K562 (cell line): ENCODE data around the gene VWA7. TPM values are rescaled to one million over a fixed set of nuclear protein-coding genes. Genes with fewer than 3 reads are reported as not detected.

Source experiments
- CEBPG ChIP-seq, 3 experiments: fragments of 200-800 bp in 1 of 3; sonication (Bioruptor generic) in 1 of 3; sonication (generic) in 1 of 3; formaldehyde crosslinking in 1 of 3; IDR thresholded peaks in 2 of 3; conservative IDR thresholded peaks in 1 of 3; 2 replicates each; pipeline versions ENCODE4 v1.6.1 to v1.8.0; 2016 to 2022; ENCODE audit warnings: missing compliant biosample characterization in 2 of 3, missing genetic modification characterization in 2 of 3, mild to moderate bottlenecking in 1 of 3, missing genetic modification reagents in 1 of 3
- DACH1 ChIP-seq: fragments of 450-650 bp; IDR thresholded peaks from 2 replicates; pipeline ENCODE4 v1.6.1; 2018; ENCODE audit not compliant: partially characterized antibody
- ESRRB ChIP-seq: fragments of 250-450 bp; sonication (Bioruptor Pico); IDR thresholded peaks from 2 replicates; pipeline ENCODE4 v1.5.0; 2020; ENCODE audit warnings: mild to moderate bottlenecking, moderate library complexity, borderline replicate concordance
- FUS ChIP-seq: fragments of 200-400 bp; formaldehyde crosslinking; optimal IDR thresholded peaks from 2 replicates; pipeline ENCODE3; 2017; ENCODE audit warnings: low read depth, low read length
- KLF16 ChIP-seq: IDR thresholded peaks from 2 replicates; pipeline ENCODE4 v1.6.1; 2016; ENCODE audit warnings: antibody characterized with exemption
- PRPF4 ChIP-seq: fragments of 200-400 bp; formaldehyde crosslinking; IDR thresholded peaks from one replicate; pipeline ENCODE4 v1.6.1; 2017; ENCODE audit warnings: low read length, low read depth, mild to moderate bottlenecking; ENCODE audit not compliant: insufficient read depth, poor library complexity, severe bottlenecking
- SRF ChIP-seq, 2 experiments: fragments of 250-450, 450-650 bp in 1 of 2; sonication (Bioruptor Pico) in 1 of 2; sonication (generic) in 1 of 2; formaldehyde crosslinking; IDR thresholded peaks; 2 replicates each; pipeline versions ENCODE4 v1.5.0 to v1.5.1; 2020 to 2022; ENCODE audit warnings: mild to moderate bottlenecking in 1 of 2, missing genetic modification reagents in 1 of 2
- TFAM ChIP-seq: fragments of 250-450 bp; sonication (Bioruptor Pico); conservative IDR thresholded peaks from 2 replicates; pipeline ENCODE4 v1.5.0; 2021; ENCODE audit warnings: mild to moderate bottlenecking, moderate library complexity
- polyA plus RNA-seq, 8 experiments: library from polyadenylated mRNA; depleted of rRNA in 4 of 8; stranded (reverse) in 5 of 8; unstranded in 3 of 8; fragments of >200 nt; fragmentation: Nextera tagmentation in 2 of 8; fragmentation: Illumina TruSeq in 1 of 8; extraction: Ambion mirVana in 2 of 8; extraction: Trizol in 1 of 8; gene quantifications; 2 replicates each; pipeline versions ENCODE4 v1.2.1 to v1.2.3, GENCODE V29; 2011 to 2014; ENCODE audit warnings: inconsistent platforms in 1 of 8, missing spikeins in 1 of 8
- total RNA-seq, 7 experiments: library from RNA; depleted of rRNA in 6 of 7; stranded (reverse); fragments of >200 nt in 6 of 7; fragmentation: Illumina TruSeq in 2 of 7; extraction: Trizol in 2 of 7; gene quantifications; 2 replicates each; pipeline versions ENCODE4 v1.2.1 to v1.2.3, GENCODE V29; 2011 to 2021; ENCODE audit warnings: low replicate concordance in 1 of 7
- TF ChIP-seq, protein P1 (sequence below), 2 experiments: fragments of 450-650 bp; IDR thresholded peaks; 2 replicates each; pipeline ENCODE4 v1.6.1; 2016; ENCODE audit warnings: mild to moderate bottlenecking in 2 of 2, borderline replicate concordance in 1 of 2, low read depth in 1 of 2, moderate library complexity in 1 of 2
- TF ChIP-seq, protein P2 (sequence below): fragments of 450-650 bp; formaldehyde crosslinking; conservative IDR thresholded peaks from 2 replicates; pipeline ENCODE4 v1.4.0; 2022; ENCODE audit warnings: mild to moderate bottlenecking, missing genetic modification characterization
- TF ChIP-seq, protein P3 (sequence below): fragments of 450-650 bp; IDR thresholded peaks from 2 replicates; pipeline ENCODE4 v1.6.1; 2016
- TF ChIP-seq, protein P4 (sequence below), 3 experiments: IDR thresholded peaks in 2 of 3; conservative IDR thresholded peaks in 1 of 3; 2 replicates each; pipeline ENCODE4 v1.5.1; 2011 to 2012; ENCODE audit warnings: low read length in 3 of 3, mild to moderate bottlenecking in 3 of 3, control low read depth in 2 of 3, improper control_type of control experiment in 1 of 3, inconsistent platforms in 1 of 3, low read depth in 1 of 3, mixed read lengths in 1 of 3, moderate library complexity in 1 of 3; ENCODE audit not compliant: insufficient read depth in 2 of 3

Gene VWA7
- total and polyA plus RNA-seq, 9 of the 15 experiments (the other 6 are each of a cell fraction or from before 2014, with no cell fraction given) = 0.18 to 2.9 (median 0.95) TPM

DNA sequence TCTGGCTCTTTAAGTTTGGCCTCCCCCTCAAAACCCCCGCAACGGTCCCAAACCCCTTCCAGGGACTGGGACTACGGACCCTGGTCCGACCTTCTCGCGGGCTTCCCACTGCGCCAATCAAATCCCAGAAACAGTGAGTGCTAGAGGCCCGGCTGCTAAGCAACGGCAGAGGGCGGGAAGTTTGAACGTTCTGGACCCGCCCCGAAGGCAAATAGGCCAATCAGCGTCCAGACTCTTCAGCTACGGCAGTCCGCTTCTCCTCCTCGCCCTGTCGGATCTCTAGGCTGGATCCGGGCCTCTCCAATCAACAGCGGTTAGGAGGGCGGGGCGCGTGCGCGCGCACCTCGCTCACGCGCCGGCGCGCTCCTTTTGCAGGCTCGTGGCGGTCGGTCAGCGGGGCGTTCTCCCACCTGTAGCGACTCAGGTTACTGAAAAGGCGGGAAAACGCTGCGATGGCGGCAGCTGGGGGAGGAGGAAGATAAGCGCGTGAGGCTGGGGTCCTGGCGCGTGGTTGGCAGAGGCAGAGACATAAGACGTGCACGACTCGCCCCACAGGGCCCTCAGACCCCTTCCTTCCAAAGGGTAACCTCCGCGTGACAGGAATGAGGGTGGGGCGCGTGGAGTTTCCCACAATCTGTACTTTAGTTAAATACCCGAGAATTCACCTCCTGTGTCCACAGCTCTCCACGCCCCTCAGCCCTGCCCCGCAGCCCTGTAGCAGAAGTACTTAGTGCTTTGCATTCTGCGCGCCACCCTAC, 37.3 kb downstream of the VWA7 start, which contains the start of gene MSH5 (continued):
- TF ChIP-seq, protein P1, sequence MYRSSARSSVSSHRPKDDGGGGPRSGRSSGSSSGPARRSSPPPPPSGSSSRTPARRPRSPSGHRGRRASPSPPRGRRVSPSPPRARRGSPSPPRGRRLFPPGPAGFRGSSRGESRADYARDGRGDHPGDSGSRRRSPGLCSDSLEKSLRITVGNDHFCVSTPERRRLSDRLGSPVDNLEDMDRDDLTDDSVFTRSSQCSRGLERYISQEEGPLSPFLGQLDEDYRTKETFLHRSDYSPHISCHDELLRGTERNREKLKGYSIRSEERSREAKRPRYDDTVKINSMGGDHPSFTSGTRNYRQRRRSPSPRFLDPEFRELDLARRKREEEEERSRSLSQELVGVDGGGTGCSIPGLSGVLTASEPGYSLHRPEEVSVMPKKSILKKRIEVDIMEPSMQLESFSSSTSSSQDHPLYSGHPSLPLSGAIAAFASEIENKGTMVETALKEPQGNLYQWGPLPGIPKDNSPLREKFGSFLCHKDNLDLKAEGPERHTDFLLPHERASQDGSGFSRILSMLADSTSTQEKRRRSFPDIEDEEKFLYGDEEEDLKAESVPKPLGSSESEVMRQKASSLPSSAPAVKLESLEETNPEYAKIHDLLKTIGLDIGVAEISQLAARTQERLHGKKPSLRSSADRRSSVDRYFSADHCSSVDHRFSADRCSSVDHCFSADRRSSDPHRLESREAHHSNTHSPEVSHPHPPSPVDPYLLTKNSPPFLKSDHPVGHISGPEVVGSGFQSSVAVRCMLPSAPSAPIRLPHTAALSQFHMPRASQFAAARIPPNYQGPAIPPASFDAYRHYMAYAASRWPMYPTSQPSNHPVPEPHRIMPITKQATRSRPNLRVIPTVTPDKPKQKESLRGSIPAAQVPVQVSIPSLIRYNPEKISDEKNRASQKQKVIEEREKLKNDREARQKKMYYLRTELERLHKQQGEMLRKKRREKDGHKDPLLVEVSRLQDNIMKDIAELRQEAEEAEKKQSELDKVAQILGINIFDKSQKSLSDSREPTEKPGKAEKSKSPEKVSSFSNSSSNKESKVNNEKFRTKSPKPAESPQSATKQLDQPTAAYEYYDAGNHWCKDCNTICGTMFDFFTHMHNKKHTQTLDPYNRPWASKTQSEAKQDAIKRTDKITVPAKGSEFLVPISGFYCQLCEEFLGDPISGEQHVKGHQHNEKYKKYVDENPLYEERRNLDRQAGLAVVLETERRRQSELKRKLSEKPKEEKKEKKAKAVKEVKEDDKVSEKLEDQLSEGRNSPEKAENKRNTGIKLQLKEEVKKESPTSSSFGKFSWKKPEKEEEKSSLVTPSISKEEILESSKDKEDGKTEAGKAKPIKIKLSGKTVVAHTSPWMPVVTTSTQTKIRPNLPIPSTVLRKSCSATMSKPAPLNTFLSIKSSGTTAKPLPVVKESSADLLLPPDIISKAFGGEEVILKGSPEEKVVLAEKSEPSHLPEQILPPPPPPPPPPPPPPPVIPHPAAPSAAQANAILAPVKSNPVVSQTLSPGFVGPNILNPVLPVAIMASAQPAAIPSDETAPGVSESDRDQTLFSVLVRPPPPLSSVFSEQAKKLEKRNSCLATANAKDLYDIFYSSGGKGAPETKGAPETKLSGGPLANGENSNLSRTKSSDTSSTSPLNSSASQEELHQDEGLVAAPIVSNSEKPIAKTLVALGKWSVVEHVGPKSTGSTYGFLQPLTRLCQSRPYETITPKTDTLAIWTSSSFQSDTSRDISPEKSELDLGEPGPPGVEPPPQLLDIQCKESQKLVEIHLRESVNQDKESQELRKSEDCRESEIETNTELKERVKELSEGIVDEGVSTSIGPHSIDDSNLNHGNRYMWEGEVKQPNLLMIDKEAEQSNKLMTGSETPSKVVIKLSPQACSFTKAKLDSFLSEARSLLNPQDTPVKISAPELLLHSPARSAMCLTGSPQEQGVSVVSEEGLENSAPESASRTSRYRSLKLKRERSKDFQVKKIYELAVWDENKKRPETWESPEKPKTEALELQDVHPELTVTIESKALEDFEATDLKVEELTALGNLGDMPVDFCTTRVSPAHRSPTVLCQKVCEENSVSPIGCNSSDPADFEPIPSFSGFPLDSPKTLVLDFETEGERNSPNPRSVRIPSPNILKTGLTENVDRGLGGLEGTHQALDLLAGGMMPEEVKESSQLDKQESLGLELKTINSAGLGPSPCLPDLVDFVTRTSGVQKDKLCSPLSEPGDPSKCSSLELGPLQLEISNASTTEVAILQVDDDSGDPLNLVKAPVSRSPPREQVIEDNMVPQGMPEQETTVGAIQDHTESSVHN (IDR thresholded peaks at IDR 0.05; ENCODE audit: borderline replicate concordance in 1 of 2, low read depth in 1 of 2) = no peak
- TF ChIP-seq, protein P2, sequence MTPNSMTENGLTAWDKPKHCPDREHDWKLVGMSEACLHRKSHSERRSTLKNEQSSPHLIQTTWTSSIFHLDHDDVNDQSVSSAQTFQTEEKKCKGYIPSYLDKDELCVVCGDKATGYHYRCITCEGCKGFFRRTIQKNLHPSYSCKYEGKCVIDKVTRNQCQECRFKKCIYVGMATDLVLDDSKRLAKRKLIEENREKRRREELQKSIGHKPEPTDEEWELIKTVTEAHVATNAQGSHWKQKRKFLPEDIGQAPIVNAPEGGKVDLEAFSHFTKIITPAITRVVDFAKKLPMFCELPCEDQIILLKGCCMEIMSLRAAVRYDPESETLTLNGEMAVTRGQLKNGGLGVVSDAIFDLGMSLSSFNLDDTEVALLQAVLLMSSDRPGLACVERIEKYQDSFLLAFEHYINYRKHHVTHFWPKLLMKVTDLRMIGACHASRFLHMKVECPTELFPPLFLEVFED = peak; percentile 64; the same call in 1 of the 2 replicates
- no peak for TF ChIP-seq ESRRB (CRISPR knock-in tag)
- TF ChIP-seq PRPF4 = no peak
- TF ChIP-seq TFAM (CRISPR knock-in tag) = no peak
- no peak for TF ChIP-seq FUS
- TF ChIP-seq, protein P3, sequence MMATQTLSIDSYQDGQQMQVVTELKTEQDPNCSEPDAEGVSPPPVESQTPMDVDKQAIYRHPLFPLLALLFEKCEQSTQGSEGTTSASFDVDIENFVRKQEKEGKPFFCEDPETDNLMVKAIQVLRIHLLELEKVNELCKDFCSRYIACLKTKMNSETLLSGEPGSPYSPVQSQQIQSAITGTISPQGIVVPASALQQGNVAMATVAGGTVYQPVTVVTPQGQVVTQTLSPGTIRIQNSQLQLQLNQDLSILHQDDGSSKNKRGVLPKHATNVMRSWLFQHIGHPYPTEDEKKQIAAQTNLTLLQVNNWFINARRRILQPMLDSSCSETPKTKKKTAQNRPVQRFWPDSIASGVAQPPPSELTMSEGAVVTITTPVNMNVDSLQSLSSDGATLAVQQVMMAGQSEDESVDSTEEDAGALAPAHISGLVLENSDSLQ = no peak
- TF ChIP-seq, protein P4, sequence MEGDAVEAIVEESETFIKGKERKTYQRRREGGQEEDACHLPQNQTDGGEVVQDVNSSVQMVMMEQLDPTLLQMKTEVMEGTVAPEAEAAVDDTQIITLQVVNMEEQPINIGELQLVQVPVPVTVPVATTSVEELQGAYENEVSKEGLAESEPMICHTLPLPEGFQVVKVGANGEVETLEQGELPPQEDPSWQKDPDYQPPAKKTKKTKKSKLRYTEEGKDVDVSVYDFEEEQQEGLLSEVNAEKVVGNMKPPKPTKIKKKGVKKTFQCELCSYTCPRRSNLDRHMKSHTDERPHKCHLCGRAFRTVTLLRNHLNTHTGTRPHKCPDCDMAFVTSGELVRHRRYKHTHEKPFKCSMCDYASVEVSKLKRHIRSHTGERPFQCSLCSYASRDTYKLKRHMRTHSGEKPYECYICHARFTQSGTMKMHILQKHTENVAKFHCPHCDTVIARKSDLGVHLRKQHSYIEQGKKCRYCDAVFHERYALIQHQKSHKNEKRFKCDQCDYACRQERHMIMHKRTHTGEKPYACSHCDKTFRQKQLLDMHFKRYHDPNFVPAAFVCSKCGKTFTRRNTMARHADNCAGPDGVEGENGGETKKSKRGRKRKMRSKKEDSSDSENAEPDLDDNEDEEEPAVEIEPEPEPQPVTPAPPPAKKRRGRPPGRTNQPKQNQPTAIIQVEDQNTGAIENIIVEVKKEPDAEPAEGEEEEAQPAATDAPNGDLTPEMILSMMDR (IDR thresholded peaks at IDR 0.05 in 2 of 3, conservative IDR thresholded peaks at IDR 0.05 in 1 of 3; ENCODE audit: insufficient read depth in 2 of 3, low read depth in 1 of 3, low read length in 3 of 3) = peak in 1 of 3 experiments; percentile 13; a peak in 1 of 6 replicates
- peak in 1 of 2 experiments; percentile 66; a peak in 2 of 4 replicates for TF ChIP-seq SRF (CRISPR knock-in tag; IDR thresholded peaks at IDR 0.05)
- TF ChIP-seq DACH1 = no peak
- no peak for TF ChIP-seq KLF16
- TF ChIP-seq CEBPG (CRISPR knock-in tag; IDR thresholded peaks at IDR 0.05) = peak; percentile 63; the same call in 1 of the 2 replicates
- TF ChIP-seq CEBPG (tag; conservative IDR thresholded peaks at IDR 0.05 in 1 of 2, IDR thresholded peaks at IDR 0.05 in 1 of 2) = no peak
